HepG2 (cell line): ENCODE data around the gene STARD5. TPM values are rescaled to one million over a fixed set of nuclear protein-coding genes. Genes with fewer than 3 reads are reported as not detected.
"Not testable (repeated sequence)": the region's sequence is repeated elsewhere in the genome, so short reads cannot be mapped to it uniquely, and the experiment has no call there.

Experiments
- ATAC-seq: fragments of 200-7000 bp; cut with Tn5 transposase; 3 replicates; pipeline ENCODE4 v1.9.1; 2020; ENCODE audit warnings: mild to moderate bottlenecking, moderate library complexity
- BruUV-seq: library from RNA; stranded (reverse); fragments of 400-500 nt; replicated peaks from 2 replicates; lab custom pipeline; 2021; lab: Mats Ljungman, UMichigan
- CTCF ChIA-PET: fragments of 300-600 bp; formaldehyde crosslinking; extraction: SDS; loops from one replicate; lab custom pipeline; 2021; ENCODE audit warnings: low total read pairs, inconsistent platforms, low intra/inter-chr PET ratio; lab: Yijun Ruan, JAX
- POLR2A ChIA-PET: fragments of 350-600 bp; sonication (Branson Sonifier 250); formaldehyde crosslinking; loops from one replicate; lab custom pipeline; 2020; ENCODE audit warnings: antibody characterized with exemption, inconsistent platforms; lab: Yijun Ruan, JAX
- DNase-seq: peaks from one replicate; pipeline ENCODE4 v3.0.0-alpha.2; 2015; ENCODE audit warnings: low spot score
- FAIRE-seq: peaks from 3 replicates; lab custom pipeline; 2011; peaks lifted over from hg19 to GRCh38; lab: Jason Lieb, UNC
- H2AFZ ChIP-seq: one replicate; pipeline ENCODE4 v1.6.1; 2011; ENCODE audit warnings: low read length, inconsistent platforms
- H3K27ac ChIP-seq: fragments of 300-600 bp; 3 replicates; pipeline ENCODE4 v1.8.0; 2011; ENCODE audit warnings: mixed run types, mild to moderate bottlenecking, mixed read lengths, low read length, inconsistent platforms; ENCODE audit not compliant: insufficient read depth; ENCODE audit errors: extremely low read length
- H3K27me3 ChIP-seq, 2 experiments: fragments of 200-600 bp in 1 of 2; 2 replicates in 1 of 2; 3 replicates in 1 of 2; pipeline versions ENCODE4 v1.6.0 to v1.8.0; 2011; ENCODE audit warnings: low read length in 2 of 2, mild to moderate bottlenecking in 2 of 2, moderate library complexity in 2 of 2, inconsistent platforms in 1 of 2; ENCODE audit not compliant: insufficient read depth in 2 of 2, control insufficient read depth in 1 of 2
- H3K36me3 ChIP-seq, 2 experiments: fragments of 200-600 bp in 1 of 2; replicated peaks in 1 of 2; 2 replicates in 1 of 2; 3 replicates in 1 of 2; pipeline versions ENCODE4 v1.5.1 to v1.8.0; 2011; ENCODE audit warnings: low read length in 2 of 2, inconsistent platforms in 1 of 2; ENCODE audit not compliant: insufficient read depth in 2 of 2, control insufficient read depth in 1 of 2
- H3K4me1 ChIP-seq: 2 replicates; pipeline ENCODE4 v1.5.1; 2012; ENCODE audit warnings: low read length, inconsistent platforms; ENCODE audit not compliant: insufficient read depth
- H3K4me2 ChIP-seq: 2 replicates; pipeline ENCODE4 v1.6.0; 2011; ENCODE audit warnings: low read depth, low read length, inconsistent platforms
- H3K4me3 ChIP-seq, 3 experiments: fragments of 200-600 bp in 1 of 3; sonication (generic), shearing (Covaris generic) in 1 of 3; replicated peaks in 1 of 3; 2 replicates each; pipeline ENCODE4 v1.5.1; 2011 to 2016; ENCODE audit warnings: low read length in 3 of 3, inconsistent platforms in 2 of 3, low read depth in 2 of 3, mild to moderate bottlenecking in 2 of 3, control low read depth in 1 of 3, mixed read lengths in 1 of 3; ENCODE audit not compliant: insufficient read depth in 1 of 3
- H3K79me2 ChIP-seq: one replicate; pipeline ENCODE4 v1.6.1; 2011; ENCODE audit warnings: low read length, inconsistent platforms; ENCODE audit not compliant: insufficient read depth
- H3K9ac ChIP-seq: 2 replicates; pipeline ENCODE4 v1.6.0; 2011; ENCODE audit warnings: mild to moderate bottlenecking, low read depth, low read length, inconsistent platforms; ENCODE audit not compliant: insufficient read depth
- H3K9me3 ChIP-seq: 2 replicates; pipeline ENCODE4 v1.5.1; 2012; ENCODE audit warnings: mild to moderate bottlenecking, low read length
- H4K20me1 ChIP-seq: 2 replicates; pipeline ENCODE4 v1.6.0; 2011; ENCODE audit warnings: inconsistent platforms, mild to moderate bottlenecking, low read length, moderate library complexity; ENCODE audit not compliant: insufficient read depth
- ARNT2 ChIP-seq: sonication (generic); formaldehyde crosslinking; IDR thresholded peaks from 2 replicates; pipeline ENCODE4 v1.8.0; 2022; ENCODE audit warnings: mild to moderate bottlenecking, low read depth, missing genetic modification reagents, moderate library complexity
- WGBS: methylation state at CpG from one replicate; pipeline ENCODE4 v1.1.6; 2017; ENCODE audit warnings: low lambda C conversion rate; 5-methylcytosine and 5-hydroxymethylcytosine counted together
- in situ Hi-C: cut with HindIII; loops from 2 replicates; pipeline ENCODE4 v1.10.0; 2017; ENCODE audit warnings: low pct_unique_long_range_greater_than_20kb; ENCODE audit not compliant: extremely low pct_ligation_motif_present
- intact Hi-C: fragments of 100-400 bp; cut with micrococcal nuclease; formaldehyde crosslinking; loops from one replicate; pipeline ENCODE4 v1.10.0; 2022; ENCODE audit not compliant: unreplicated experiment
- polyA plus RNA-seq, 8 experiments: library from polyadenylated mRNA; depleted of rRNA in 3 of 8; stranded (reverse) in 7 of 8; unstranded in 1 of 8; fragments of >200 nt; fragmentation: Illumina TruSeq in 4 of 8; extraction: Trizol in 4 of 8; gene quantifications; 2 replicates each; pipeline versions ENCODE4 v1.2.1 to v1.2.3, GENCODE V29; 2011 to 2016; ENCODE audit warnings: low read depth in 4 of 8, missing spikeins in 1 of 8, mixed read lengths in 1 of 8; ENCODE audit not compliant: insufficient read depth in 1 of 8
- total RNA-seq, 5 experiments: library from RNA; depleted of rRNA; stranded (reverse); fragments of >200 nt; fragmentation: Illumina TruSeq; extraction: Trizol; gene quantifications; 2 replicates each; pipeline ENCODE4 v1.2.3, GENCODE V29; 2016; ENCODE audit warnings: low read depth in 1 of 5
- TF ChIP-seq, protein P1 (sequence below): IDR thresholded peaks from 2 replicates; pipeline ENCODE4 v1.6.1; 2016; ENCODE audit warnings: low read depth, control low read depth
- TF ChIP-seq, protein P2 (sequence below): IDR thresholded peaks from 2 replicates; pipeline ENCODE4 v1.6.1; 2016; ENCODE audit warnings: low read depth, missing genetic modification reagents, missing compliant biosample characterization

Gene STARD5
- total and polyA plus RNA-seq, 2 of the 13 experiments (the other 11 are each of a cell fraction or from before 2014, with no cell fraction given), result 3.1 to 3.5 TPM

DNA sequence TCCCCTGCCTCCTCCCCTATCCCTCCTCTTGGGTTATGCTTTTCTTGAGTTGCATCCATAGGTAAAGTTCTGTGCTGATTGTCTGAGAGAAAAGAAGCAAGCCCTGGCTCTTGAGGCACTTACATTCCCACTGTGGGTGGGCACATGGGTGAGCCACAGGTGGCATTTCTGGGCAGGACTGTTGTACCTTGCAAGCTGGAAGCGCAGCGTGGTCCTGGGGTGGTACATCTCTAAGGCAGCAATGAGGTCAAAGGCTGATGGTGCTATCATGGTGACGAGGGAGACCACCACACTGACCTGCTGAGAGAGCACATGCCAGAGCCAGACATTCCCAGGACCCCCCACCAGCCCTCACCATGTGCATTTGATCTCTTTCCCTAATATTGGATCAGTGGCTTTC is 25.3 kb upstream of the STARD5 start (continued):
- TF ChIP-seq, protein P1, sequence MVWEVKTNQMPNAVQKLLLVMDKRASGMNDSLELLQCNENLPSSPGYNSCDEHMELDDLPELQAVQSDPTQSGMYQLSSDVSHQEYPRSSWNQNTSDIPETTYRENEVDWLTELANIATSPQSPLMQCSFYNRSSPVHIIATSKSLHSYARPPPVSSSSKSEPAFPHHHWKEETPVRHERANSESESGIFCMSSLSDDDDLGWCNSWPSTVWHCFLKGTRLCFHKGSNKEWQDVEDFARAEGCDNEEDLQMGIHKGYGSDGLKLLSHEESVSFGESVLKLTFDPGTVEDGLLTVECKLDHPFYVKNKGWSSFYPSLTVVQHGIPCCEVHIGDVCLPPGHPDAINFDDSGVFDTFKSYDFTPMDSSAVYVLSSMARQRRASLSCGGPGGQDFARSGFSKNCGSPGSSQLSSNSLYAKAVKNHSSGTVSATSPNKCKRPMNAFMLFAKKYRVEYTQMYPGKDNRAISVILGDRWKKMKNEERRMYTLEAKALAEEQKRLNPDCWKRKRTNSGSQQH (CRISPR knock-in tag), result no peak
- no peak for TF ChIP-seq ARNT2 (CRISPR knock-in tag)
- TF ChIP-seq, protein P2, sequence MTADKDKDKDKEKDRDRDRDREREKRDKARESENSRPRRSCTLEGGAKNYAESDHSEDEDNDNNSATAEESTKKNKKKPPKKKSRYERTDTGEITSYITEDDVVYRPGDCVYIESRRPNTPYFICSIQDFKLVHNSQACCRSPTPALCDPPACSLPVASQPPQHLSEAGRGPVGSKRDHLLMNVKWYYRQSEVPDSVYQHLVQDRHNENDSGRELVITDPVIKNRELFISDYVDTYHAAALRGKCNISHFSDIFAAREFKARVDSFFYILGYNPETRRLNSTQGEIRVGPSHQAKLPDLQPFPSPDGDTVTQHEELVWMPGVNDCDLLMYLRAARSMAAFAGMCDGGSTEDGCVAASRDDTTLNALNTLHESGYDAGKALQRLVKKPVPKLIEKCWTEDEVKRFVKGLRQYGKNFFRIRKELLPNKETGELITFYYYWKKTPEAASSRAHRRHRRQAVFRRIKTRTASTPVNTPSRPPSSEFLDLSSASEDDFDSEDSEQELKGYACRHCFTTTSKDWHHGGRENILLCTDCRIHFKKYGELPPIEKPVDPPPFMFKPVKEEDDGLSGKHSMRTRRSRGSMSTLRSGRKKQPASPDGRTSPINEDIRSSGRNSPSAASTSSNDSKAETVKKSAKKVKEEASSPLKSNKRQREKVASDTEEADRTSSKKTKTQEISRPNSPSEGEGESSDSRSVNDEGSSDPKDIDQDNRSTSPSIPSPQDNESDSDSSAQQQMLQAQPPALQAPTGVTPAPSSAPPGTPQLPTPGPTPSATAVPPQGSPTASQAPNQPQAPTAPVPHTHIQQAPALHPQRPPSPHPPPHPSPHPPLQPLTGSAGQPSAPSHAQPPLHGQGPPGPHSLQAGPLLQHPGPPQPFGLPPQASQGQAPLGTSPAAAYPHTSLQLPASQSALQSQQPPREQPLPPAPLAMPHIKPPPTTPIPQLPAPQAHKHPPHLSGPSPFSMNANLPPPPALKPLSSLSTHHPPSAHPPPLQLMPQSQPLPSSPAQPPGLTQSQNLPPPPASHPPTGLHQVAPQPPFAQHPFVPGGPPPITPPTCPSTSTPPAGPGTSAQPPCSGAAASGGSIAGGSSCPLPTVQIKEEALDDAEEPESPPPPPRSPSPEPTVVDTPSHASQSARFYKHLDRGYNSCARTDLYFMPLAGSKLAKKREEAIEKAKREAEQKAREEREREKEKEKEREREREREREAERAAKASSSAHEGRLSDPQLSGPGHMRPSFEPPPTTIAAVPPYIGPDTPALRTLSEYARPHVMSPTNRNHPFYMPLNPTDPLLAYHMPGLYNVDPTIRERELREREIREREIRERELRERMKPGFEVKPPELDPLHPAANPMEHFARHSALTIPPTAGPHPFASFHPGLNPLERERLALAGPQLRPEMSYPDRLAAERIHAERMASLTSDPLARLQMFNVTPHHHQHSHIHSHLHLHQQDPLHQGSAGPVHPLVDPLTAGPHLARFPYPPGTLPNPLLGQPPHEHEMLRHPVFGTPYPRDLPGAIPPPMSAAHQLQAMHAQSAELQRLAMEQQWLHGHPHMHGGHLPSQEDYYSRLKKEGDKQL (CRISPR knock-in tag), result no peak

DNA sequence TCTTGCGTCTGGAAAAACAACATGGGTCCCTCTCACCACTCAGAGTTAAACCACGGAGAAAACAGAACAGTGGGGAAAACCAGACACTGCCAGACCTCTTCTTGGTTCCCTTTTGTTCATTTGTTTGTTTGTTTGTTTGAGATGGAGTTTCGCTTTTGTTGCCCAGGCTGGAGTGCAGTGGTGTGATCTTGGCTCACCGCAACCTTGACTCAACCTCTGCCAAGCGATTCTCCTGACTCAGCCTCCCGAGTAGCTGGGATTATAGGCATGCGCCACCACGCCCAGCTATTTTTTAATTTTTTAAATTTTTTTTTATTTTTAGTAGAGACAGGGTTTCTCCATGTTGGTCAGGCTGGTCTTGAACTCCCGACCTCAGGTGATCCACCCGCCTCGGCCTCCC is 24.8 kb upstream of the STARD5 start:
- H3K9ac ChIP-seq, ATAC-seq, H3K9me3 ChIP-seq, H3K4me1 ChIP-seq, FAIRE-seq, H3K36me3 ChIP-seq, H4K20me1 ChIP-seq, H2AFZ ChIP-seq, H3K4me3 ChIP-seq, in situ Hi-C loops, CTCF ChIA-PET, H3K4me2 ChIP-seq, DNase-seq, BruUV-seq, H3K79me2 ChIP-seq, intact Hi-C loops, POLR2A ChIA-PET, H3K27me3 ChIP-seq, H3K27ac ChIP-seq: not testable (repeated sequence)
- 64% methylated on average over 11 of the region's 11 CpGs for WGBS
